Measurements from ENCODE around the gene COL24A1. TPM values are rescaled to one million over a fixed set of nuclear protein-coding genes. Genes with fewer than 3 reads are reported as not detected.

Gene COL24A1
- total and polyA plus RNA-seq, 10 donors, result 0.06 to 1.1 (median 0.55) TPM

DNA sequence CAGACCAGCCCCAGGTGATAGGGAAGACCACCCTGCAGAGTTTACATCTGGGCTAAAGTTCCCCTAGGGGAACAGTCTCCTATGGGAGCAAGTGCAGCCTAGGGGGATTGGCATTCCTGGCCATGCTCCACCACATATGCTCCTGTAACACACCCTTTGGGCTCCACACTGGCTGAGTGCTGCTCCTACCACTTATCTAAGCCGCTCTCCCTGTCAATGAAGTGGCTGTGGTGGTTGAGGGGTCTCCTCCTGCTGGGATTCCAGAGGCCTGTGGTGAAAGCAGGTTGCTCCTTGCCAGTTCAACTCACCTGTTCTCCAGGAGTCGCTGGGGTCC is 51.1 kb downstream of the COL24A1 start:
- WGBS, 5 donors, result 76 to 92% (median 84%) methylated on average over 2 of the region's 2 CpGs
- intact Hi-C loops (cut with DNase I; ENCODE audit: low total_unique reads), result no loop called here
- no peak for DNase-seq

DNA sequence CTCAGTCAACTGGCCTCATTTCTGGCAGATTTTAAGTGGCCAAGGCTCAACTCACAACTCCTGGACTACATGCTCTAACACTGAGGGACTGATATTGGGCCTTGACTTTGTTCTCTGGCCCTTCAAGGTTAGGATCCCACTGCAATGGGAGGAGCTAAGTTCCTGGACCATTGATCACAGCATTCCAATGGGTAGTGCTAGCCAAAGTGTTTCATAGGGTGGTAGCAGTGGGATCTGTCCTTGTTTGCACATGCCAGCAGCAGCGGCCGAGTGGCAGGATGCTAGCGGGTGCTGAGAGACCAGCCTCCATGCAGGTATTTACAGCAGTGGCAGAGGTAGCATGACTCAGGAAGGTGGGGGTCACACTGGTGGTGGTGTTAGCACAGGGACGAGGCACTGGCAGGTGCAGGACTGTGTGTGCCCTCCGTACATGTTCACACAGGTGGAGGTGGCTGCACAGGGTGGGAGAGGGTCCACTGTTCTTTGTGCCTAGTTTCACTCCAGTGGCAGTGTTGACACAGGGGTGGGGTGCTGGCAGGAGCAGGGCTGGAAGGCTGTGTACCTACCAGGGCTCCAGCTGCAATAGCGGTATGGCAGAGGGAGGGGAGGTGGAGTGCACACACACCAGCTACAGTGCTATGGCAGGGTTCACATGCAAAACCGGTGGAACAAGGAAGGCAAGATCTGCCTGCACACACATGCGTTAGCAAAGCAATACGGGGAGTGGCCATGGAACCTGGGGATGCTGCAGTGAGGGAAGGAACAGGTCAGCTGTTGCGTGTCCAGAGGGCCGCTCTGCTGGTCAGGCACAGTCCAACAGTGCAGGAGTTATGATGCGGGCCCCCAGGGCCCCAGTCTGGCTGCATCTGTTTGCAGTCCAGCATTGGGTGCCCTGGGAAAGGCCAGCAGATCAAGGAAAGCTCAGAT is 51.7 kb downstream of the COL24A1 start:
- no peak for DNase-seq
- H3K27ac ChIP-seq, result no peak overlapping the region
- H3K36me3 ChIP-seq, result no peaks in the 10 kb centered on the region
- H3K27me3 ChIP-seq (replicated peaks in 1 of 7), result no peaks in the 10 kb centered on the region
- no peak overlapping the region for H3K4me3 ChIP-seq
- no peaks in the 10 kb centered on the region for H3K9me3 ChIP-seq
- 88 to 95% (median 91%) methylated on average over 9 to 12 of the region's 12 CpGs for WGBS, 5 donors
- TF ChIP-seq POLR2A (IDR thresholded peaks at IDR 0.05), result no peak
- TF ChIP-seq, protein P1, sequence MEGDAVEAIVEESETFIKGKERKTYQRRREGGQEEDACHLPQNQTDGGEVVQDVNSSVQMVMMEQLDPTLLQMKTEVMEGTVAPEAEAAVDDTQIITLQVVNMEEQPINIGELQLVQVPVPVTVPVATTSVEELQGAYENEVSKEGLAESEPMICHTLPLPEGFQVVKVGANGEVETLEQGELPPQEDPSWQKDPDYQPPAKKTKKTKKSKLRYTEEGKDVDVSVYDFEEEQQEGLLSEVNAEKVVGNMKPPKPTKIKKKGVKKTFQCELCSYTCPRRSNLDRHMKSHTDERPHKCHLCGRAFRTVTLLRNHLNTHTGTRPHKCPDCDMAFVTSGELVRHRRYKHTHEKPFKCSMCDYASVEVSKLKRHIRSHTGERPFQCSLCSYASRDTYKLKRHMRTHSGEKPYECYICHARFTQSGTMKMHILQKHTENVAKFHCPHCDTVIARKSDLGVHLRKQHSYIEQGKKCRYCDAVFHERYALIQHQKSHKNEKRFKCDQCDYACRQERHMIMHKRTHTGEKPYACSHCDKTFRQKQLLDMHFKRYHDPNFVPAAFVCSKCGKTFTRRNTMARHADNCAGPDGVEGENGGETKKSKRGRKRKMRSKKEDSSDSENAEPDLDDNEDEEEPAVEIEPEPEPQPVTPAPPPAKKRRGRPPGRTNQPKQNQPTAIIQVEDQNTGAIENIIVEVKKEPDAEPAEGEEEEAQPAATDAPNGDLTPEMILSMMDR (IDR thresholded peaks at IDR 0.05 in 8 of 11, conservative IDR thresholded peaks at IDR 0.05 in 3 of 11), result no peak
- no peak for TF ChIP-seq POLR2AphosphoS5 (IDR thresholded peaks at IDR 0.05)
- intact Hi-C loops (cut with DNase I; ENCODE audit: low total_unique reads), result no loop called here
- H3K4me1 ChIP-seq, result no peaks in the 10 kb centered on the region

More for the DNA sequence above, 51.1 kb downstream of the COL24A1 start:
- H3K27ac ChIP-seq, result no peak overlapping the region
- no peak for TF ChIP-seq POLR2AphosphoS5 (IDR thresholded peaks at IDR 0.05)
- TF ChIP-seq, protein P1 (IDR thresholded peaks at IDR 0.05 in 8 of 11, conservative IDR thresholded peaks at IDR 0.05 in 3 of 11), result no peak
- TF ChIP-seq POLR2A (IDR thresholded peaks at IDR 0.05), result no peak
- H3K9me3 ChIP-seq, result peaks cover 0 to 4% (median 3%) of the 10 kb centered on the region in 8 donors
- H3K27me3 ChIP-seq (replicated peaks in 1 of 7), result no peaks in the 10 kb centered on the region
- no peaks in the 10 kb centered on the region for H3K4me1 ChIP-seq
- no peak overlapping the region for H3K4me3 ChIP-seq
- H3K36me3 ChIP-seq, result no peaks in the 10 kb centered on the region

DNA sequence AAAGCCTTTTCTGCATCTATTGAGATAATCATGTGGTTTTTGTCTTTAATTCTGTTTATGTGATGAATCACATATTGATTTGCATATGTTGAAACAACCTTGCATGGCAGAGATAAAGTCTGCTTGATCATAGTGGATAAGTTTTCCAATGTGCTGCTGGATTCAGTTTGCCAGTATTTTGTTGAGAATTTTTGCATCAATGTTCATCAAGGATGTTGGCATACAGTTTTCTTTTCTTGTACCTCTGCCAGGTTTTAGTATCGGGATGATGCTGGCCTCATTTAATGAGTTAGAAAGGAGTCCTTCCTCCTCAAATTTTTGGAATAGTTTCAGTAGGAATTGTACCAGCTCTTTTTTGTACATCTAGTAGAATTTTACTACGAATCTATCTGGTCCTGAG is 55.0 kb downstream of the COL24A1 start:
- 48 to 70% (median 67%) methylated on average over 2 of the region's 2 CpGs for WGBS, 5 donors

DNA sequence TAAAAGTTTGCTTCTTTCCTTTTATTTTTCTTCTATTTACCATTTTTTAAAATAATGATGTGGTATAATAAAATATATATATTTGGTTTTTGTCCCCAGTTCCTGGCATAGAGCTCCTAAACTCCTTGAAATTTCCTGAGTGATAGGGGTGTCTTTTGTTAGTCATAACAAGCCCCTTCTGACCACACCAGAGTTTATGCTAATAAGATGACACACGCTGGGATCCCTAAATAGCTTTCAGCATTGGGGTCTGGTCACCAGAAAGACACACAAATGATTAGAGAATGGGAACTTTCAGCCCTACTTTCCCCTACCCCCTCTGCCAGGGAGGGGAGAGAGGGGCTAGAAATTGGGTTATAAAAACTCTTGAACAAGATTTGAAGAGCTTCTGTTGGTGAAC is 56.2 kb downstream of the COL24A1 start:
- no peaks in the 10 kb centered on the region for H3K27me3 ChIP-seq (replicated peaks in 1 of 7)
- no peaks in the 10 kb centered on the region for H3K36me3 ChIP-seq
- intact Hi-C loops (cut with DNase I; ENCODE audit: low total_unique reads), result no loop called here
- no peak for TF ChIP-seq POLR2A (IDR thresholded peaks at IDR 0.05)
- TF ChIP-seq POLR2AphosphoS5 (IDR thresholded peaks at IDR 0.05), result no peak
- TF ChIP-seq, protein P1 (IDR thresholded peaks at IDR 0.05 in 8 of 11, conservative IDR thresholded peaks at IDR 0.05 in 3 of 11), result no peak
- no peak overlapping the region for H3K4me3 ChIP-seq
- H3K27ac ChIP-seq, result no peak overlapping the region
- H3K4me1 ChIP-seq, result no peaks in the 10 kb centered on the region
- H3K9me3 ChIP-seq, result no peaks in the 10 kb centered on the region
- DNase-seq, result no peak
- 34 to 63% (median 50%) methylated on average over 1 of the region's 1 CpG for WGBS, 5 donors

More for the DNA sequence above, 55.0 kb downstream of the COL24A1 start:
- H3K9me3 ChIP-seq, result no peaks in the 10 kb centered on the region
- TF ChIP-seq, protein P1 (IDR thresholded peaks at IDR 0.05 in 8 of 11, conservative IDR thresholded peaks at IDR 0.05 in 3 of 11), result no peak
- no peak for TF ChIP-seq POLR2A (IDR thresholded peaks at IDR 0.05)
- TF ChIP-seq POLR2AphosphoS5 (IDR thresholded peaks at IDR 0.05), result no peak
- H3K4me1 ChIP-seq, result no peaks in the 10 kb centered on the region
- intact Hi-C loops (cut with DNase I; ENCODE audit: low total_unique reads), result no loop called here
- no peaks in the 10 kb centered on the region for H3K36me3 ChIP-seq
- H3K27me3 ChIP-seq (replicated peaks in 1 of 7), result no peaks in the 10 kb centered on the region
- no peak overlapping the region for H3K4me3 ChIP-seq
- H3K27ac ChIP-seq, result no peak overlapping the region
- no peak for DNase-seq
